ENCODE measurements around the gene BAG5. TPM values are rescaled to one million over a fixed set of nuclear protein-coding genes. Genes with fewer than 3 reads are reported as not detected.

BAG5 gene
- total RNA-seq, 4 donors from 2014 or later: 13.8 to 43.6 (median 33.1) TPM

DNA sequence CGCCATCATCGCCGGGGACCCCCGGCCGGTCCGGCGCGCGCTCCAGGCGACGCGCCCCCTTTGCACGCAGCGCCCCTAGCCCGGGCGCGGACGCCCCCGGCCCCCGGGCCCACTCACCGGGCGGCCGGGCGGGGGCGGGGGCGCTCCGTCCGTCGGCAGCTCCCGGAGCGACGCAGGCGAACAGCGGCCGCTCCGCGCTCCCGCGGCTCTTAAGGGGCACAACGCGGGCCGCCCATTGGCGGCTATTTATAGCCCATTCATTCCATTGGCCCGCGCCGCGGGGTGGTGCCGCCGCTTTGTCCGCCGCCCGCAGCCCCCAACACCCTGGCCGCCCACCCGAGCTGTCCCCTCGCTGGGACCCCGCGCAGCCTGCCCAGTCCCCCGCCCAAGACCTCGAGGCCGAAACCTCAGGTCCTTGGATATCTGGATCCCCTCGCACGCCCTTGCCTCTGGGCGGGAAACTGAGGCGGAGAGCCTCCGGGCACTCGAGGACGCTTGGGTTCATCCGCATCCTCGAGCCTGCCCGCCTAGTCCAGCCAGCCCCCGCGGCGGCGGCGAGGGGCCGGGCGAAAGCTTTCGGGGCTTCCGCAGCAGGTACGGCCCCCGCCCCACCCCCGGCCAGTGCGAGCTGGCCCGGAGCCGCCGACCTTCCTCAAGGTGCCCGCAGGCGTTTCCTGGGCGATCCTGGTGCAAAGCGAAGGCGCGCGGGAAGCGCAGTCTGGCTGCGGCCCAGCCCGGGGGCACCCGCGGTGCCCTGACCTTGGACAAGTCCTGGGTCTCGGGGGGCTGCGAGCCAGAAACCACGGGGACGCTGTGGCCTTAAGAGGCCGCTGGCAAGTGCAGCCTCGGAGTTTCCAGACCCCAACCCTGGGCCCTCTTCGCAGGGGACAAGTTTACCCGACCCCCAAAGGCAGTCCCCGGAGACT is 39.5 kb downstream of the BAG5 start, which contains the start of gene CKB:
TSS of gene CKB (minus strand) at position 182 of the 926 bp plus-strand sequence. CDS start 337 bp downstream, outside the sequence.
- no peaks in the 10 kb centered on the region for H3K27me3 ChIP-seq
- H3K36me3 ChIP-seq: no peaks in the 10 kb centered on the region
- peak within 1 kb of the TSS; percentile 49 to 51 for H3K4me3 ChIP-seq
- H3K9me3 ChIP-seq: no peaks in the 10 kb centered on the region
- H3K4me1 ChIP-seq: peaks cover 0 to 28% of the 10 kb centered on the region in 2 donors
- peak within 1 kb of the TSS; percentile 82 to 84 for H3K27ac ChIP-seq
- peak; percentile 79 for TF ChIP-seq POLR2A (IDR thresholded peaks at IDR 0.05)
- TF ChIP-seq, protein P1, sequence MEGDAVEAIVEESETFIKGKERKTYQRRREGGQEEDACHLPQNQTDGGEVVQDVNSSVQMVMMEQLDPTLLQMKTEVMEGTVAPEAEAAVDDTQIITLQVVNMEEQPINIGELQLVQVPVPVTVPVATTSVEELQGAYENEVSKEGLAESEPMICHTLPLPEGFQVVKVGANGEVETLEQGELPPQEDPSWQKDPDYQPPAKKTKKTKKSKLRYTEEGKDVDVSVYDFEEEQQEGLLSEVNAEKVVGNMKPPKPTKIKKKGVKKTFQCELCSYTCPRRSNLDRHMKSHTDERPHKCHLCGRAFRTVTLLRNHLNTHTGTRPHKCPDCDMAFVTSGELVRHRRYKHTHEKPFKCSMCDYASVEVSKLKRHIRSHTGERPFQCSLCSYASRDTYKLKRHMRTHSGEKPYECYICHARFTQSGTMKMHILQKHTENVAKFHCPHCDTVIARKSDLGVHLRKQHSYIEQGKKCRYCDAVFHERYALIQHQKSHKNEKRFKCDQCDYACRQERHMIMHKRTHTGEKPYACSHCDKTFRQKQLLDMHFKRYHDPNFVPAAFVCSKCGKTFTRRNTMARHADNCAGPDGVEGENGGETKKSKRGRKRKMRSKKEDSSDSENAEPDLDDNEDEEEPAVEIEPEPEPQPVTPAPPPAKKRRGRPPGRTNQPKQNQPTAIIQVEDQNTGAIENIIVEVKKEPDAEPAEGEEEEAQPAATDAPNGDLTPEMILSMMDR (IDR thresholded peaks at IDR 0.05): no peak
- DNase-seq: peak; percentile 71 to 75
- intact Hi-C loops (cut with DNase I; ENCODE audit: low total_unique reads): no loop called here

GRCh38 chr14:103521951-103522563 is 40.4 kb downstream of the BAG5 start:
- peak overlapping the region; percentile 82 to 84 for H3K27ac ChIP-seq
- H3K9me3 ChIP-seq: no peaks in the 10 kb centered on the region
- intact Hi-C loops (cut with DNase I; ENCODE audit: low total_unique reads): loop anchor here (2.0 kb wide), 1 partner anchor 23 kb away; no protein-coding TSS in a partner anchor
- peak overlapping the region; percentile 49 to 51 for H3K4me3 ChIP-seq
- TF ChIP-seq, protein P1 (IDR thresholded peaks at IDR 0.05): no peak
- no peak for TF ChIP-seq POLR2A (IDR thresholded peaks at IDR 0.05)
- H3K4me1 ChIP-seq: peaks cover 0 to 27% of the 10 kb centered on the region in 2 donors
- no peaks in the 10 kb centered on the region for H3K27me3 ChIP-seq
- DNase-seq: peak; percentile 56
- no peaks in the 10 kb centered on the region for H3K36me3 ChIP-seq

- Histone ChIP-seq H3K27ac (peak overlapping the region; percentile 82 to 84), H3K27me3 (no peaks in the 10 kb centered on the region), H3K4me1 (peaks cover 0 to 27% of the 10 kb centered on the region in 2 donors), H3K9me3 (no peaks in the 10 kb centered on the region), H3K36me3 (no peaks in the 10 kb centered on the region), H3K4me3 (peak overlapping the region; percentile 49 to 51)
- DNase-seq: no peak
- TF ChIP-seq, protein P1 (IDR thresholded peaks at IDR 0.05): no peak
- TF ChIP-seq POLR2A (IDR thresholded peaks at IDR 0.05): peak in 1 of 2 donors; percentile 27
- intact Hi-C loops (cut with DNase I; ENCODE audit: low total_unique reads): loop anchor here (2.0 kb wide), 1 partner anchor 23 kb away; no protein-coding TSS in a partner anchor
These were observed 41.0 kb downstream of the BAG5 start for GRCh38 chr14:103521438-103521950.

GRCh38 chr14:103520657-103521437 is 41.6 kb downstream of the BAG5 start:
- peaks cover 0 to 27% of the 10 kb centered on the region in 2 donors for H3K4me1 ChIP-seq
- H3K27me3 ChIP-seq: no peaks in the 10 kb centered on the region
- H3K36me3 ChIP-seq: no peaks in the 10 kb centered on the region
- H3K9me3 ChIP-seq: no peaks in the 10 kb centered on the region
- peak; percentile 84 to 86 for DNase-seq
- peak in 1 of 2 donors; percentile 53 for TF ChIP-seq POLR2A (IDR thresholded peaks at IDR 0.05)
- TF ChIP-seq, protein P1 (IDR thresholded peaks at IDR 0.05): peak; percentile 57 to 77 (median 64)
- H3K27ac ChIP-seq: peak overlapping the region; percentile 82 to 84
- intact Hi-C loops (cut with DNase I; ENCODE audit: low total_unique reads): loop anchor here (2.0 kb wide), 1 partner anchor 24 kb away; no protein-coding TSS in a partner anchor
- peak overlapping the region; percentile 49 to 51 for H3K4me3 ChIP-seq

Measured in uterus (tissue), 4 donors.